Epithelial cell of prostate (primary cell): ENCODE measurements around the gene ABTB1.

Experiments
- DNase-seq: peaks from one replicate; pipeline ENCODE4 v3.0.0-alpha.2; 2011; ENCODE audit warnings: low read depth, low spot score
- H3K27ac ChIP-seq: fragments of 450-650 bp; 2 replicates; pipeline ENCODE4 v1.5.1; 2017; ENCODE audit warnings: mild to moderate bottlenecking

The ABTB1 gene

GRCh38 chr3:127716384-127716783, 43.6 kb downstream of the ABTB1 start:
- no peak for DNase-seq
- H3K27ac ChIP-seq, result no peak overlapping the region

- DNase-seq, result no peak
- H3K27ac ChIP-seq, result no peak overlapping the region
These were observed 44.8 kb downstream of the ABTB1 start for GRCh38 chr3:127717357-127718244.

GRCh38 chr3:127718245-127718915, 45.6 kb downstream of the ABTB1 start:
- H3K27ac ChIP-seq, result no peak overlapping the region
- DNase-seq, result no peak

- H3K27ac ChIP-seq, result no peak overlapping the region
- DNase-seq, result no peak
These were observed 46.2 kb downstream of the ABTB1 start for GRCh38 chr3:127718916-127719290.

GRCh38 chr3:127719369-127719768, 46.6 kb downstream of the ABTB1 start:
- no peak overlapping the region for H3K27ac ChIP-seq
- DNase-seq, result no peak

GRCh38 chr3:127720161-127720823, 47.5 kb downstream of the ABTB1 start:
- H3K27ac ChIP-seq, result no peak overlapping the region
- no peak for DNase-seq

- no peak overlapping the region for H3K27ac ChIP-seq
- DNase-seq, result no peak
These were observed 48.5 kb downstream of the ABTB1 start for GRCh38 chr3:127720985-127721935.

GRCh38 chr3:127722091-127722784, 49.5 kb downstream of the ABTB1 start:
- DNase-seq, result no peak

GRCh38 chr3:127723011-127723567, 50.3 kb downstream of the ABTB1 start:
- no peak for DNase-seq
- no peak overlapping the region for H3K27ac ChIP-seq

More at GRCh38 chr3:127722091-127722784, 49.5 kb downstream of the ABTB1 start:
- no peak overlapping the region for H3K27ac ChIP-seq

GRCh38 chr3:127726894-127727293, 54.1 kb downstream of the ABTB1 start:
- no peak overlapping the region for H3K27ac ChIP-seq
- no peak for DNase-seq

- DNase-seq, result no peak
- H3K27ac ChIP-seq, result no peak overlapping the region
These were observed 55.8 kb downstream of the ABTB1 start for GRCh38 chr3:127728417-127729015.

- DNase-seq, result no peak
- H3K27ac ChIP-seq, result no peak overlapping the region
These were observed 56.9 kb downstream of the ABTB1 start for GRCh38 chr3:127729556-127730056.

GRCh38 chr3:127730171-127730570, 57.4 kb downstream of the ABTB1 start:
- DNase-seq, result no peak
- no peak overlapping the region for H3K27ac ChIP-seq
